K562 (cell line): ENCODE results near the gene ZRANB3. TPM values are rescaled to one million over a fixed set of nuclear protein-coding genes. Genes with fewer than 3 reads are reported as not detected.

Source experiments
- ATAC-seq: fragments of 200-7000 bp; cut with Tn5 transposase; 3 replicates; pipeline ENCODE4 v1.9.1; 2020; ENCODE audit warnings: moderate library complexity
- BruUV-seq: library from RNA; stranded (reverse); fragments of 400-500 nt; replicated peaks from 2 replicates; lab custom pipeline; 2021; lab: Mats Ljungman, UMichigan
- CTCF ChIA-PET: fragments of 300-600 bp; formaldehyde crosslinking; extraction: SDS; loops from one replicate; lab custom pipeline; 2021; ENCODE audit warnings: low intra/inter-chr PET ratio; lab: Yijun Ruan, JAX
- POLR2A ChIA-PET: fragments of 300-600, 350-650 bp; sonication (Branson Sonifier 250); formaldehyde crosslinking; extraction: SDS; loops from one replicate; lab custom pipeline; 2021; ENCODE audit warnings: antibody characterized with exemption, inconsistent platforms; lab: Yijun Ruan, JAX
- DNase-seq, 4 experiments: peaks; one replicate each; pipeline versions ENCODE4 v3.0.0 to v3.0.0-alpha.2; 2011 to 2018; ENCODE audit warnings: low spot score in 3 of 4, mixed read lengths in 3 of 4; ENCODE audit errors: extremely low read depth in 1 of 4
- FAIRE-seq: peaks from 2 replicates; lab custom pipeline; 2011; peaks lifted over from hg19 to GRCh38; lab: Jason Lieb, UNC
- H2AFZ ChIP-seq: 2 replicates; pipeline ENCODE4 v1.6.0; 2011; ENCODE audit warnings: low read depth, low read length, control low read depth, inconsistent platforms
- H3K27ac ChIP-seq: fragments of 200-600 bp; 3 replicates; pipeline ENCODE4 v1.8.0; 2011; ENCODE audit warnings: low read depth, mild to moderate bottlenecking, control low read depth, inconsistent platforms, low read length, moderate library complexity, mixed read lengths; ENCODE audit errors: extremely low read depth
- H3K27me3 ChIP-seq, 2 experiments: fragments of 300-600 bp in 1 of 2; 2 replicates in 1 of 2; 3 replicates in 1 of 2; pipeline versions ENCODE4 v1.6.0 to v1.8.0; 2011; ENCODE audit warnings: inconsistent platforms in 2 of 2, low read length in 2 of 2, mild to moderate bottlenecking in 1 of 2, mixed read lengths in 1 of 2, moderate library complexity in 1 of 2; ENCODE audit not compliant: control insufficient read depth in 2 of 2, insufficient read depth in 2 of 2
- H3K36me3 ChIP-seq: fragments of 300-600 bp; 3 replicates; pipeline ENCODE4 v1.8.0; 2011; ENCODE audit warnings: mild to moderate bottlenecking, low read length, inconsistent platforms; ENCODE audit not compliant: control insufficient read depth, insufficient read depth
- H3K4me1 ChIP-seq, 2 experiments: fragments of 200-600 bp in 1 of 2; replicated peaks in 1 of 2; 2 replicates in 1 of 2; 3 replicates in 1 of 2; pipeline versions ENCODE4 v1.5.1 to v1.8.0; 2011; ENCODE audit warnings: inconsistent platforms in 2 of 2, low read length in 2 of 2, mild to moderate bottlenecking in 1 of 2, mixed read lengths in 1 of 2, moderate library complexity in 1 of 2; ENCODE audit not compliant: control insufficient read depth in 2 of 2, insufficient read depth in 2 of 2
- H3K4me2 ChIP-seq: 2 replicates; pipeline ENCODE4 v1.6.1; 2011; ENCODE audit warnings: low read length, control low read depth, inconsistent platforms, mixed read lengths; ENCODE audit not compliant: insufficient read depth
- H3K4me3 ChIP-seq: fragments of 200-600 bp; sonication (generic), shearing (Covaris generic); 2 replicates; pipeline ENCODE4 v1.5.1; 2016; ENCODE audit warnings: control low read depth, inconsistent platforms
- H3K79me2 ChIP-seq: fragments of 200-600 bp; 3 replicates; pipeline ENCODE4 v1.8.0; 2011; ENCODE audit warnings: low read length, inconsistent platforms; ENCODE audit not compliant: control insufficient read depth, insufficient read depth
- H3K9ac ChIP-seq, 2 experiments: 2 replicates each; pipeline versions ENCODE4 v1.6.0 to v1.6.1; 2011; ENCODE audit warnings: low read depth in 2 of 2, low read length in 2 of 2, control low read depth in 1 of 2, inconsistent platforms in 1 of 2, mild to moderate bottlenecking in 1 of 2, mixed read lengths in 1 of 2; ENCODE audit not compliant: insufficient read depth in 1 of 2
- H3K9me1 ChIP-seq: one replicate; pipeline ENCODE4 v1.6.0; 2011; ENCODE audit warnings: inconsistent platforms, mild to moderate bottlenecking, low read length, moderate library complexity; ENCODE audit not compliant: control insufficient read depth, insufficient read depth
- H3K9me3 ChIP-seq: replicated peaks from 2 replicates; pipeline ENCODE4 v1.5.1; 2011; ENCODE audit warnings: low read depth, low read length, inconsistent platforms; ENCODE audit not compliant: control insufficient read depth, insufficient read depth
- H4K20me1 ChIP-seq: replicated peaks from 2 replicates; pipeline ENCODE4 v1.6.1; 2011; ENCODE audit warnings: low read length, inconsistent platforms, mixed read lengths; ENCODE audit not compliant: control insufficient read depth, insufficient read depth
- E2F3 ChIP-seq: fragments of 250-450 bp; sonication (Bioruptor Pico); IDR thresholded peaks from 2 replicates; pipeline ENCODE4 v1.4.0; 2020; ENCODE audit warnings: mild to moderate bottlenecking
- FOXA1 ChIP-seq: fragments of 450-650 bp; IDR thresholded peaks from 2 replicates; pipeline ENCODE4 v1.6.1; 2016; ENCODE audit warnings: mild to moderate bottlenecking, borderline replicate concordance
- HINFP ChIP-seq: fragments of 450-650 bp; conservative IDR thresholded peaks from 2 replicates; pipeline ENCODE4 v1.6.1; 2016; ENCODE audit warnings: missing genetic modification characterization, low read depth, mild to moderate bottlenecking, control low read depth, missing compliant biosample characterization
- MCM7 ChIP-seq, 2 experiments: fragments of 450-650 bp; IDR thresholded peaks; 2 replicates each; pipeline ENCODE4 v1.6.1; 2016 to 2018
- MTA2 ChIP-seq: fragments of 450-650 bp; IDR thresholded peaks from 2 replicates; pipeline ENCODE4 v1.6.1; 2016; ENCODE audit warnings: low read depth
- TBL1XR1 ChIP-seq, 2 experiments: IDR thresholded peaks; 2 replicates each; pipeline ENCODE4 v1.6.1; 2012; ENCODE audit warnings: improper control_type of control experiment in 2 of 2, low read length in 2 of 2, mild to moderate bottlenecking in 1 of 2
- USF2 ChIP-seq: sonication (generic); formaldehyde crosslinking; IDR thresholded peaks from 2 replicates; pipeline ENCODE4 v1.5.0; 2020; ENCODE audit warnings: missing genetic modification reagents
- ZNF121 ChIP-seq: sonication (generic); formaldehyde crosslinking; conservative IDR thresholded peaks from 2 replicates; pipeline ENCODE4 v1.8.0; 2022; ENCODE audit warnings: missing genetic modification reagents
- ZNF764 ChIP-seq: fragments of 250-450 bp; sonication (Bioruptor Pico); IDR thresholded peaks from 2 replicates; pipeline ENCODE4 v1.4.0; 2020; ENCODE audit warnings: low read depth, mild to moderate bottlenecking, moderate library complexity
- WGBS: fragments of 100-300 bp; shearing (Covaris generic); methylation state at CpG from one replicate; pipeline ENCODE4 v1.1.6; 2016; ENCODE audit warnings: low coverage, mixed read lengths; ENCODE audit not compliant: insufficient coverage; ENCODE audit errors: missing lambda C conversion rate; 5-methylcytosine and 5-hydroxymethylcytosine counted together
- in situ Hi-C: fragments of 300-500 bp; cut with MboI; formaldehyde crosslinking; loops from 4 replicates; pipeline ENCODE4 v1.15.0; 2018; ENCODE audit warnings: inconsistent platforms, mixed read lengths
- intact Hi-C: fragments of 100-400 bp; cut with micrococcal nuclease; formaldehyde crosslinking; loops from 2 replicates; pipeline ENCODE4 v1.14.2; 2022
- polyA plus RNA-seq, 8 experiments: library from polyadenylated mRNA; depleted of rRNA in 4 of 8; stranded (reverse) in 5 of 8; unstranded in 3 of 8; fragments of >200 nt; fragmentation: Nextera tagmentation in 2 of 8; fragmentation: Illumina TruSeq in 1 of 8; extraction: Ambion mirVana in 2 of 8; extraction: Trizol in 1 of 8; gene quantifications; 2 replicates each; pipeline versions ENCODE4 v1.2.1 to v1.2.3, GENCODE V29; 2011 to 2014; ENCODE audit warnings: inconsistent platforms in 1 of 8, missing spikeins in 1 of 8
- total RNA-seq, 7 experiments: library from RNA; depleted of rRNA in 6 of 7; stranded (reverse); fragments of >200 nt in 6 of 7; fragmentation: Illumina TruSeq in 2 of 7; extraction: Trizol in 2 of 7; gene quantifications; 2 replicates each; pipeline versions ENCODE4 v1.2.1 to v1.2.3, GENCODE V29; 2011 to 2021; ENCODE audit warnings: low replicate concordance in 1 of 7
- TF ChIP-seq, protein P1 (sequence below): IDR thresholded peaks from 2 replicates; pipeline ENCODE4 v1.6.1; 2011; ENCODE audit not compliant: insufficient read length; ENCODE audit errors: extremely low read depth

ZRANB3 gene
- total and polyA plus RNA-seq, 9 of the 15 experiments (the other 6 are each of a cell fraction or from before 2014, with no cell fraction given) = 8.6 to 21.3 (median 14.7) TPM

DNA sequence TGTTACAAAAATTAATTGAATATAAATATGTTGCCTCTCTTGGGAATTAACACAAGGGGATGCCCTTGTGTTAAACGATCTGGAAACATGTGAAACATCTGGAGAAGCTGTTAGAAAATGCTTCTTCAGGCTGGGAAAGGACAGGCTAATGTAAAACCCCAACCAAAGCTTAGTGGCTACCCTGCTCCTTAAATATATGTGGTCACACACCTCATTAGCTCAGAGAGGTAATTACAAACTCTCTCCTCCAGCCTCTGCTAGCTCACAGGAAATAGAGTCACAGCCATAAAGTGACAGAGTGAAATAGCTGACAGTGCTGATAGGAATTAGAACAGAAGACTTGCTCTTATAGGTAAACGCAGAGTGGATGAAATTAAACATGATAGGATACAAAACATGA, 323.0 kb downstream of the ZRANB3 start (continued):
- no peak for TF ChIP-seq MTA2
- no peak for TF ChIP-seq HINFP (tag)
- TF ChIP-seq ZNF121 = no peak
- TF ChIP-seq ZNF764 (CRISPR knock-in tag) = no peak
- TF ChIP-seq, all 486 proteins: peak for 0

GRCh38 chr2:135203944-135204343, 327.1 kb downstream of the ZRANB3 start:
- Histone ChIP-seq H3K9ac (no peak overlapping the region), H3K27ac (no peak overlapping the region), H3K27me3 (no peaks in the 10 kb centered on the region), H3K4me1 (no peaks in the 10 kb centered on the region), H4K20me1 (no peaks in the 10 kb centered on the region), H3K4me2 (no peak overlapping the region), H3K9me1 (no peaks in the 10 kb centered on the region), H3K4me3 (no peak overlapping the region), H3K79me2 (no peaks in the 10 kb centered on the region), H3K36me3 (peaks cover 4% of the 10 kb centered on the region; the same call in 1 of the 3 replicates), H3K9me3 (no peaks in the 10 kb centered on the region), H2AFZ (no peak overlapping the region)
- FAIRE-seq (no peak), ATAC-seq (no peak), DNase-seq (no peak)
- POLR2A ChIA-PET = no interaction called here
- CTCF ChIA-PET = no interaction called here
- TF ChIP-seq, protein P1, sequence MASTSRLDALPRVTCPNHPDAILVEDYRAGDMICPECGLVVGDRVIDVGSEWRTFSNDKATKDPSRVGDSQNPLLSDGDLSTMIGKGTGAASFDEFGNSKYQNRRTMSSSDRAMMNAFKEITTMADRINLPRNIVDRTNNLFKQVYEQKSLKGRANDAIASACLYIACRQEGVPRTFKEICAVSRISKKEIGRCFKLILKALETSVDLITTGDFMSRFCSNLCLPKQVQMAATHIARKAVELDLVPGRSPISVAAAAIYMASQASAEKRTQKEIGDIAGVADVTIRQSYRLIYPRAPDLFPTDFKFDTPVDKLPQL = no peak
- no peak for TF ChIP-seq USF2 (CRISPR knock-in tag)
- TF ChIP-seq MCM7 (IDR thresholded peaks at IDR 0.05) = no peak
- TF ChIP-seq FOXA1 = no peak
- no peak for TF ChIP-seq TBL1XR1 (IDR thresholded peaks at IDR 0.05; ENCODE audit: low read length in 2 of 2)
- TF ChIP-seq E2F3 = no peak
- BruUV-seq = no TSS peak
- intact Hi-C loops = no loop called here
- 67% methylated on average over 3 of the region's 3 CpGs for WGBS
- in situ Hi-C loops = no loop called here
